PC-3 (cell line): ENCODE data around the gene CSF2RB. TPM values are rescaled to one million over a fixed set of nuclear protein-coding genes. Genes with fewer than 3 reads are reported as not detected.

Experiments
- ATAC-seq: fragments of 200-7000 bp; cut with Tn5 transposase; 2 replicates; pipeline ENCODE4 v1.9.1; 2020; ENCODE audit warnings: mild to moderate bottlenecking, moderate library complexity
- BruUV-seq: library from RNA; stranded (reverse); fragments of 400-500 nt; replicated peaks from 2 replicates; lab custom pipeline; 2021; lab: Mats Ljungman, UMichigan
- CTCF ChIA-PET: fragments of 300-600 bp; sonication (Branson Sonifier 250); formaldehyde crosslinking; loops from one replicate; lab custom pipeline; 2022; ENCODE audit warnings: antibody characterized with exemption; lab: Charles Lee
- POLR2A ChIA-PET: fragments of 300-600 bp; sonication (Branson Sonifier 250); formaldehyde crosslinking; loops from one replicate; lab custom pipeline; 2022; ENCODE audit warnings: antibody characterized with exemption; ENCODE audit not compliant: unreplicated experiment; lab: Charles Lee
- DNase-seq: peaks from one replicate; pipeline ENCODE4 v3.0.0-alpha.2; 2015
- H2AFZ ChIP-seq: fragments of 300-600 bp; sonication (generic); 2 replicates; pipeline ENCODE4 v1.6.0; 2016; ENCODE audit warnings: antibody characterized with exemption, low read length
- H3F3A ChIP-seq: fragments of 300-600 bp; sonication (generic); one replicate; pipeline ENCODE4 v1.6.0; 2017; ENCODE audit warnings: antibody characterized with exemption, low read length, control low read depth, mild to moderate bottlenecking; ENCODE audit not compliant: unreplicated experiment
- H3K27ac ChIP-seq: fragments of 300-600 bp; sonication (generic); 2 replicates; pipeline ENCODE4 v1.5.1; 2016; ENCODE audit warnings: mild to moderate bottlenecking, low read length
- H3K27me3 ChIP-seq: fragments of 300-600 bp; sonication (generic); 2 replicates; pipeline ENCODE4 v1.6.1; 2016; ENCODE audit warnings: low read length, mixed read lengths
- H3K36me3 ChIP-seq: fragments of 300-600 bp; sonication (generic); 2 replicates; pipeline ENCODE4 v1.6.1; 2016; ENCODE audit warnings: low read depth, mixed run types, low read length, mixed read lengths
- H3K4me1 ChIP-seq: fragments of 300-600 bp; sonication (generic); 2 replicates; pipeline ENCODE4 v1.5.1; 2016; ENCODE audit warnings: low read length; ENCODE audit not compliant: insufficient read depth
- H3K4me2 ChIP-seq: fragments of 300-600 bp; sonication (generic); 2 replicates; pipeline ENCODE4 v1.6.0; 2016; ENCODE audit warnings: low read length
- H3K4me3 ChIP-seq: fragments of 300-600 bp; sonication (generic); 2 replicates; pipeline ENCODE4 v1.5.1; 2016; ENCODE audit warnings: mild to moderate bottlenecking, low read length, mixed read lengths
- H3K79me2 ChIP-seq: fragments of 300-600 bp; sonication (generic); 2 replicates; pipeline ENCODE4 v1.6.1; 2017; ENCODE audit warnings: low read length, mixed read lengths
- H3K9ac ChIP-seq: fragments of 300-600 bp; sonication (generic); 2 replicates; pipeline ENCODE4 v1.6.0; 2016; ENCODE audit warnings: mild to moderate bottlenecking, low read length
- H3K9me2 ChIP-seq: fragments of 300-600 bp; sonication (generic); replicated peaks from 2 replicates; pipeline ENCODE4 v1.6.1; 2016; ENCODE audit warnings: mixed run types, low read length, mixed read lengths
- H3K9me3 ChIP-seq: fragments of 300-600 bp; sonication (generic); 2 replicates; pipeline ENCODE4 v1.6.1; 2016; ENCODE audit warnings: low read length, mixed read lengths
- H4K20me1 ChIP-seq: fragments of 300-600 bp; sonication (generic); 2 replicates; pipeline ENCODE4 v1.6.1; 2016; ENCODE audit warnings: low read length, mixed read lengths
- EZH2 ChIP-seq: fragments of 300-600 bp; sonication (generic); IDR thresholded peaks from one replicate; pipeline ENCODE4 v1.6.1; 2017; ENCODE audit warnings: antibody characterized with exemption, mild to moderate bottlenecking, low read length; ENCODE audit not compliant: unreplicated experiment
- EZH2phosphoT487 ChIP-seq: fragments of 300-600 bp; sonication (generic); IDR thresholded peaks from 2 replicates; pipeline ENCODE4 v1.6.1; 2018; ENCODE audit warnings: mild to moderate bottlenecking, antibody characterized with exemption, low read length, borderline replicate concordance
- intact Hi-C: fragments of 100-400 bp; cut with micrococcal nuclease; formaldehyde crosslinking; loops from 2 replicates; pipeline ENCODE4 v1.9.0; 2023
- total RNA-seq: library from RNA; depleted of rRNA; stranded (reverse); fragments of >200 nt; gene quantifications from 2 replicates; pipeline ENCODE4 v1.2.3, GENCODE V29; 2014
- TF ChIP-seq, protein P1 (sequence below): fragments of 300-600 bp; sonication (generic); conservative IDR thresholded peaks from 2 replicates; pipeline ENCODE4 v1.5.1; 2017; ENCODE audit warnings: antibody characterized with exemption, low read depth, mild to moderate bottlenecking, low read length

CSF2RB gene
- total RNA-seq, 1 experiment from 2014 or later, result not detected

DNA sequence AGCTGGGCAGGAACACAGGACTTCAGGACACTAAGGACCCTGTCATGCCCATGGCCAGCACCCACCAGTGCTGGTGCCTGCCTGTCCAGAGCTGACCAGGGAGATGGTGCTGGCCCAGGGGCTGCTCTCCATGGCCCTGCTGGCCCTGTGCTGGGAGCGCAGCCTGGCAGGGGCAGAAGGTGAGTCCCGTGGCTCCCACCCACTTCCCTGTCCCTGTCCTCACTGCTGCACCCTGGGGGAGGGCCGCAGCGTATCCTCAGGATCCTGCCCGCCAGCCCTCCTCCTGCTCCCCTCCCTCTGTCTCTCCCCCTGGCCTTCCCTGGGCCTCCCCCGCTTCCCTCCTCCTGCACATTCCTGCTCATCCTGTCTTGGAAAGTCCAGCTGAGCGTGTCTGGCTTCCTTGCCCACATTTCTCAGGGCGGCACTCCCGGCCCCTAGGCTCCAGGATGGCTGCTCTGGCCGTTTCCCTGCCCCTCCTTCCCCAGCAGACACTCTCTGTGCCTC lies 8.7 kb downstream of the CSF2RB start:
- Histone ChIP-seq H2AFZ (no peak overlapping the region), H3F3A (no peaks in the 10 kb centered on the region), H3K27me3 (peaks cover 5% of the 10 kb centered on the region; the same call in 1 of the 2 replicates), H3K4me1 (no peaks in the 10 kb centered on the region), H3K79me2 (no peaks in the 10 kb centered on the region), H3K4me2 (no peak overlapping the region), H3K36me3 (no peaks in the 10 kb centered on the region), H3K9me3 (no peaks in the 10 kb centered on the region), H3K4me3 (no peak overlapping the region), H4K20me1 (no peaks in the 10 kb centered on the region), H3K27ac (no peak overlapping the region), H3K9me2 (no peaks in the 10 kb centered on the region), H3K9ac (no peak overlapping the region)
- DNase-seq (no peak), ATAC-seq (no peak)
- no peak for TF ChIP-seq EZH2phosphoT487
- TF ChIP-seq, protein P1, sequence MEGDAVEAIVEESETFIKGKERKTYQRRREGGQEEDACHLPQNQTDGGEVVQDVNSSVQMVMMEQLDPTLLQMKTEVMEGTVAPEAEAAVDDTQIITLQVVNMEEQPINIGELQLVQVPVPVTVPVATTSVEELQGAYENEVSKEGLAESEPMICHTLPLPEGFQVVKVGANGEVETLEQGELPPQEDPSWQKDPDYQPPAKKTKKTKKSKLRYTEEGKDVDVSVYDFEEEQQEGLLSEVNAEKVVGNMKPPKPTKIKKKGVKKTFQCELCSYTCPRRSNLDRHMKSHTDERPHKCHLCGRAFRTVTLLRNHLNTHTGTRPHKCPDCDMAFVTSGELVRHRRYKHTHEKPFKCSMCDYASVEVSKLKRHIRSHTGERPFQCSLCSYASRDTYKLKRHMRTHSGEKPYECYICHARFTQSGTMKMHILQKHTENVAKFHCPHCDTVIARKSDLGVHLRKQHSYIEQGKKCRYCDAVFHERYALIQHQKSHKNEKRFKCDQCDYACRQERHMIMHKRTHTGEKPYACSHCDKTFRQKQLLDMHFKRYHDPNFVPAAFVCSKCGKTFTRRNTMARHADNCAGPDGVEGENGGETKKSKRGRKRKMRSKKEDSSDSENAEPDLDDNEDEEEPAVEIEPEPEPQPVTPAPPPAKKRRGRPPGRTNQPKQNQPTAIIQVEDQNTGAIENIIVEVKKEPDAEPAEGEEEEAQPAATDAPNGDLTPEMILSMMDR, result no peak
- intact Hi-C loops, result no loop called here
- CTCF ChIA-PET, result no interaction called here
- no TSS peak for BruUV-seq
- POLR2A ChIA-PET, result no interaction called here

DNA sequence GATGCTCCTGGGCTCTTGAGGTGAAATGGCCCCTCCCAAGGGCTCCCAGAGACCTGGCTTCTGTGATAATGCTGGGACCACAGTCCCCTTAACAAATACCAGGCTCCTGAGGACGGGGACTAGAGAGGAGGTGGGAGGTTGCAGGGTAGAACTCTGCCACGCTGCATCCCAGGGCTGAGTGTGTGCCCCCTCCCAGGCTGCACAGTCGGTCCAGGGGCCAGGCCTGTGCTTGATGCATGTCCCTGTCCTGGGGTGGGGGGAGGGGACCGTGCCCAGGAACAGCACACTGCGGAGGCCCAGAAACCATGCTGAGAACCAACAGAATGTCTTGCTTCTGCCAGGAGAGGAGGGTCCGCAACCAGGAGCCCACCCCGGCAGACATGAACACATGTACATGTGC lies 9.3 kb downstream of the CSF2RB start:
- Histone ChIP-seq H3K27ac (no peak overlapping the region), H3F3A (no peaks in the 10 kb centered on the region)
- POLR2A ChIA-PET, result no interaction called here

DNA sequence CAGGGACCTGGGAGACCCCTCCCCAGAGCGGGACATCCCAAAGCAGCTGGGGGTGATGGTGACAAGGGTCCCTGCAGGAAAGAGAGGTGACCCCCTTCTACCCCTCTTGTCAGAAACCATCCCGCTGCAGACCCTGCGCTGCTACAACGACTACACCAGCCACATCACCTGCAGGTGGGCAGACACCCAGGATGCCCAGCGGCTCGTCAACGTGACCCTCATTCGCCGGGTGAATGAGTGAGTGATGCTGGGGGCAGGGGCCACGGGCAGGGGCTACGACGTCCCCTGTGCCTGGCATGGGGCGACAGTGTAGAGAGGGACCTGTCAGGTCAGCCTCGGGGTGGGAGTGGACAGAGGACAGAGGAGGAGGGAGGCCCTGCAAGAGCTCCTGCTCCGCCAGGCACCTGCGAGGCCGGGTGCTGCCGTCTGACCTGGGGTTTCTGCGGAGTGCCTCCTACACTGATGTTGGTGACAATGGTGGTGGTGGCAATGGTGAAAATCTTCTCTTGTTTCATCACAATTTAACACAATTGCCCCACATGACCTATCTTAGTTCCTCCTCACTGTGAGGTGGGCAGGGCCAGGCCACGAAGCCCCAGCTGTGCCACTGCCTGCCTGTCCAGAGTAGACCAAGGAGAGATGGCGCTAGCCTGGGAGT lies 9.8 kb downstream of the CSF2RB start:
- CTCF ChIA-PET, result no interaction called here
- Histone ChIP-seq H3K27me3 (peaks cover 5% of the 10 kb centered on the region; the same call in 1 of the 2 replicates), H3K9me2 (no peaks in the 10 kb centered on the region), H4K20me1 (no peaks in the 10 kb centered on the region), H3K4me2 (no peak overlapping the region), H2AFZ (no peak overlapping the region), H3K4me1 (no peaks in the 10 kb centered on the region), H3K79me2 (no peaks in the 10 kb centered on the region), H3K4me3 (no peak overlapping the region), H3F3A (no peaks in the 10 kb centered on the region), H3K36me3 (no peaks in the 10 kb centered on the region), H3K9me3 (no peaks in the 10 kb centered on the region), H3K9ac (no peak overlapping the region), H3K27ac (no peak overlapping the region)
- ATAC-seq (no peak), DNase-seq (no peak)
- BruUV-seq, result no TSS peak
- no peak for TF ChIP-seq EZH2
- TF ChIP-seq, protein P1, result no peak
- no peak for TF ChIP-seq EZH2phosphoT487
- POLR2A ChIA-PET, result no interaction called here
- intact Hi-C loops, result no loop called here

More for the DNA sequence above, 9.3 kb downstream of the CSF2RB start:
- no peaks in the 10 kb centered on the region for H4K20me1 ChIP-seq
- ATAC-seq (no peak), DNase-seq (no peak)
- no peak for TF ChIP-seq EZH2phosphoT487
- TF ChIP-seq, protein P1, result no peak
- no peak for TF ChIP-seq EZH2
- BruUV-seq, result no TSS peak
- no peak overlapping the region for H3K4me2 ChIP-seq
- H3K79me2 ChIP-seq, result no peaks in the 10 kb centered on the region
- H2AFZ ChIP-seq, result no peak overlapping the region
- no peaks in the 10 kb centered on the region for H3K9me2 ChIP-seq
- H3K4me1 ChIP-seq, result no peaks in the 10 kb centered on the region
- H3K9ac ChIP-seq, result no peak overlapping the region
- H3K27me3 ChIP-seq, result peaks cover 5% of the 10 kb centered on the region; the same call in 1 of the 2 replicates
- intact Hi-C loops, result no loop called here
- no peak overlapping the region for H3K4me3 ChIP-seq
- CTCF ChIA-PET, result no interaction called here
- H3K36me3 ChIP-seq, result no peaks in the 10 kb centered on the region
- H3K9me3 ChIP-seq, result no peaks in the 10 kb centered on the region
